AG04449 (cell line): ENCODE measurements around the gene PBX1.
"Not testable (repeated sequence)": the region's sequence is repeated elsewhere in the genome, so short reads cannot be mapped to it uniquely, and the experiment has no call there.

ENCODE experiments used
- CTCF ChIA-PET: fragments of 350-600 bp; formaldehyde crosslinking; extraction: SDS; loops from one replicate; lab custom pipeline; 2021; ENCODE audit warnings: antibody characterized with exemption; lab: Yijun Ruan, JAX
- POLR2A ChIA-PET: fragments of 400-600, 350-600 bp; formaldehyde crosslinking; extraction: SDS; loops from one replicate; lab custom pipeline; 2020; ENCODE audit warnings: antibody characterized with exemption, inconsistent platforms; lab: Yijun Ruan, JAX
- DNase-seq: peaks from one replicate; pipeline ENCODE4 v3.0.0-alpha.2; 2010; ENCODE audit warnings: low read depth, low spot score
- H3K4me3 ChIP-seq: 2 replicates; pipeline ENCODE4 v1.5.1; 2011; ENCODE audit warnings: low read depth, mild to moderate bottlenecking, control low read depth, low read length
- TF ChIP-seq, protein P1 (sequence below): IDR thresholded peaks from one replicate; pipeline ENCODE4 v1.5.1; 2011; ENCODE audit warnings: mild to moderate bottlenecking, moderate library complexity, low read length, control low read depth, inconsistent platforms; ENCODE audit not compliant: insufficient read depth; ENCODE audit errors: missing control alignments

PBX1 gene

DNA sequence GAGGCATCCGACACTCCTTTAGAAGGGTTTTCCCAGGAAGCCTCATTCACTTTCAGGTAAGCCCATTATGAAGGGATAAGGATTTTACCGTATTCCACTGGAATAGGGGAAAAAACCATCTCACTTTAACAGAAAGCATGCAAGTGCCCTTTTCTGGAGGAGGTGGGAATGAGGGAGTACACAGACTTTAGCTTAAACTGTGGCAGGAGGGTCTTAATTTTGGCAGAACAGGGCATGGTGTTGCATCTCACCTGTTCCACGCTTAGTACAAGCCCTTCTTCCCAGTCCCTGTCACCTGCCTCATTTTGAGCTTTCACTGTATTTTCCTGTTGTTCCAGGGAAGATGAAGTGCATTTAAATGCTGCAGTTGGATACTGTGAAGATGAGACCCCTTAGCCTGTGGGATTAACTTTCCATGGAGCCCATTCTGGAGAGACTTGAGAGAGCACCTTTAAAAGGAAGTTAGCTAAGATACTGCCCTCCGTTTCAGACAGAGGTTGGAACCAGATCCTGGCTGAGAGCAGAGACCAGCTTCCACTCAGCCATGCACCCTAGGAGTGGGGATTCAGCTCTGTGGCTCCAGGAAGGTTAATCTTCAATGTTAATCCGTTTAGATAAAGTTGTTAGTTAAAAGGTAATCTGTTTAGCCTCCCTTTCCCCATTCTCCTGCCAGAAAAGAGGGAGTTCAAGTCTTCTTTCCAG is 42.6 kb downstream of the PBX1 start:
- TF ChIP-seq, protein P1, sequence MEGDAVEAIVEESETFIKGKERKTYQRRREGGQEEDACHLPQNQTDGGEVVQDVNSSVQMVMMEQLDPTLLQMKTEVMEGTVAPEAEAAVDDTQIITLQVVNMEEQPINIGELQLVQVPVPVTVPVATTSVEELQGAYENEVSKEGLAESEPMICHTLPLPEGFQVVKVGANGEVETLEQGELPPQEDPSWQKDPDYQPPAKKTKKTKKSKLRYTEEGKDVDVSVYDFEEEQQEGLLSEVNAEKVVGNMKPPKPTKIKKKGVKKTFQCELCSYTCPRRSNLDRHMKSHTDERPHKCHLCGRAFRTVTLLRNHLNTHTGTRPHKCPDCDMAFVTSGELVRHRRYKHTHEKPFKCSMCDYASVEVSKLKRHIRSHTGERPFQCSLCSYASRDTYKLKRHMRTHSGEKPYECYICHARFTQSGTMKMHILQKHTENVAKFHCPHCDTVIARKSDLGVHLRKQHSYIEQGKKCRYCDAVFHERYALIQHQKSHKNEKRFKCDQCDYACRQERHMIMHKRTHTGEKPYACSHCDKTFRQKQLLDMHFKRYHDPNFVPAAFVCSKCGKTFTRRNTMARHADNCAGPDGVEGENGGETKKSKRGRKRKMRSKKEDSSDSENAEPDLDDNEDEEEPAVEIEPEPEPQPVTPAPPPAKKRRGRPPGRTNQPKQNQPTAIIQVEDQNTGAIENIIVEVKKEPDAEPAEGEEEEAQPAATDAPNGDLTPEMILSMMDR: no peak
- CTCF ChIA-PET: interaction anchor here (0.5 to 4.9 kb wide), 10 partner anchors 9 to 1066 kb away, joined by 3 to 24 read pairs (median 3); partner anchors contain the start of gene PBX1
- POLR2A ChIA-PET: no interaction called here
- no peak for DNase-seq
- no peak overlapping the region for H3K4me3 ChIP-seq

DNA sequence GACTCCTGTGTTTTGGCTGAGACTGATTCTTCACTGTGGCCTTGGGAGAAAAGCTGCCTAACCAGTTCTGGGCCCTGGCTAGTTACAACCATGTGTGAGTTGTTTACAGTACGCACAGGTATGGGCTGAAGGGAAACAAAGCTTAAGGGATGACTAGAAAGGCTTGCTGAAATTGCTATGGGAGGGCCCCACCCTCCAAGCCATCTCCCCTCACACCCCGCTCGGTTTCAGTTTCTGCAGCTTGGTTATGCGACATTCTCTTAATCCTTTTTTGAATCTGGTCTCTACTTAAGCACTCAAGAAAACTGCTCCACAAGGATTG is 43.1 kb downstream of the PBX1 start:
- DNase-seq: no peak
- no peak overlapping the region for H3K4me3 ChIP-seq
- CTCF ChIA-PET: interaction anchor here (0.5 to 4.9 kb wide), 11 partner anchors 10 to 1066 kb away, joined by 3 to 24 read pairs (median 3); partner anchors contain the start of gene PBX1
- POLR2A ChIA-PET: interaction anchor here (0.9 kb wide), 1 partner anchor 14 kb away, joined by 5 read pairs; no protein-coding TSS in a partner anchor
- TF ChIP-seq, protein P1: no peak

- POLR2A ChIA-PET: interaction anchor here (0.9 kb wide), 1 partner anchor 14 kb away, joined by 5 read pairs; no protein-coding TSS in a partner anchor
- H3K4me3 ChIP-seq: no peak overlapping the region
- no peak for DNase-seq
- TF ChIP-seq, protein P1: no peak
- CTCF ChIA-PET: interaction anchor here (0.9 to 4.9 kb wide), 7 partner anchors 9 to 1067 kb away, joined by 3 to 24 read pairs (median 4); partner anchors contain the start of gene PBX1
Measured at GRCh38 chr1:164602480-164603093, 43.6 kb downstream of the PBX1 start.

DNA sequence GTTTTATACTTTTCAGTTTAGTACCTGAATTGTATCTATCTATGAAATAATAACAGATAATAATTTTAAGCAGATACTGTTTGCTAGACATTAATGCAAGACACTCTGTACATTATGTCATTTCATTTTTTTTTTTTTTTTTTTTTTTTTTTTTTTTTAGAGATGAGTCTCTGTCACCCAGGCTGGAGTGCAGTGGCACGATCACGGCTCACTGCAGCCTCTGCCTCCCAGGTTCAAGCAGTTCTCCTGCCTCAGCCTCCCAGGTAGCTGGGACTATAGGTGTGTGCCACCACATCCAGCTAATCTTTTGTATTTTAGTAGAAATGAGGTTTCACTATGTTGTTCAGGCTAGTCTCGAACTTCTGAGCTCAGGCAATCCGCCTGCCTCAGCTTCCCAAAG is 44.8 kb downstream of the PBX1 start:
- CTCF ChIA-PET: interaction anchor here (4.9 kb wide), 1 partner anchor 184 kb away, joined by 24 read pairs; no protein-coding TSS in a partner anchor
- POLR2A ChIA-PET, H3K4me3 ChIP-seq, DNase-seq: not testable (repeated sequence)

DNA sequence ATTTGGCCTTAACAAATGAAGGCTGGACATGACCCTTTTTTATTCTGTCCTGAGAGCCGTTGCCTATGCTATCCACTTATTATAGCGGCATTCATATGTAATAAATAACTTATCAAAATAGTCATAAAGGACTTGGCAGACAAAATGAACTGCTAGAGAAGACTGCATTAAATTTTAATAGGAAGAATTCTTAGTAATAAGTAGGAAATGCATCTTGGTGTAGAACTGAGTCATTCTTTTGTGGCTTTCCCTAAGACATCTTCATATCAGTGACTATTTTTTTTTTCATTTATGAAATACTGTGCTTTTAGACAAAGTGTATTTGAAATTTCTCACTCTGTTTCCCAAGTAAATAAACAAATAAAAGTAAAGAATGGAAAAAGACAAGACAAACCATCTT is 45.6 kb downstream of the PBX1 start:
- CTCF ChIA-PET: interaction anchor here (4.9 kb wide), 1 partner anchor 183 kb away, joined by 24 read pairs; no protein-coding TSS in a partner anchor
- no peak for DNase-seq
- POLR2A ChIA-PET: no interaction called here
- no peak overlapping the region for H3K4me3 ChIP-seq
- TF ChIP-seq, protein P1: no peak

DNA sequence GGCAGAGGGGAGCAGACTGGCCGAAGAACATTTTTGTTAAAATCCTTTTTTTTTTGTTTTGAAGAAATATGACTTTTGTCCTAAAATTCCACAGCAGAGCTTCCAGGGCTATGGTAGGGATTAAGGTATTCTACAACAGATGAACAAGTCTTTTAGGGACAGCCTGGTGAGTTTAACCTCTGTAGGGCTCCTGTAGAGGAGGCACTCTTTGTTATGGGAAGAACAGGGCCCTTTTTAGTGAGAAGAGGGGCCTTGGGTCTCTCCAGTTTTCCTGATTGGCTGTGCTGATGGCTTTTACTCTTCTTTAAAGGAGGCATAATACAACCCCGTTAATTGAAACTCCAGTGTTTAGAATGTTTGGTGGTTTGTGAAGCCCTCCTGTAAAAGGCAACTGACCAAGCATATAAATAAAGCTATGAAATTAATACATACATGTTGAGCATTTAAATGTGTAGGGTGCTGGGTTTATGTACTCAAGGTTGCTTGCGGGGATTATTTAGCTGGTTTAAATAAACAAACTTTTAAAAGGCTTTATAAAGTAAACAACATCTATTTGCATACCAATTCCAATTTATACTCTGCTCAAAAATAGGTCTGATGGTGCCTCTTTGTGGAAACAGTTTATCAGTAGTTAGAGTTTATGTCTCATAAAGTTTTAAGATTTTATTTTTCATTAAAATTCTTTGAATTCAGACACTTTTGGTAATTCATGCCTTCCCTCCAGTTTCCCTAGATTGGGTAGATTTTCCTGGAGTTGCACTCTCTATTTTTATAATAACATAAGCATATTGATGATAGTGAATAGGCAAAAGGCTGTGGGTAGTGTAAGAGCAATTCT is 46.5 kb downstream of the PBX1 start:
- POLR2A ChIA-PET: no interaction called here
- TF ChIP-seq, protein P1: no peak
- no peak for DNase-seq
- CTCF ChIA-PET: interaction anchor here (1.0 to 2.0 kb wide), 3 partner anchors 14 to 46 kb away, joined by 3 to 7 read pairs (median 3); partner anchors contain the start of gene PBX1
- no peak overlapping the region for H3K4me3 ChIP-seq
